VCaP (cell line): ENCODE results near the gene COQ5.

Source experiments
- H3K27ac ChIP-seq: fragments of 450-650 bp; 2 replicates; pipeline ENCODE4 v1.5.1; 2017
- TF ChIP-seq, protein P1 (sequence below): fragments of 450-650 bp; conservative IDR thresholded peaks from 2 replicates; pipeline ENCODE4 v1.5.1; 2017; ENCODE audit warnings: mild to moderate bottlenecking, moderate library complexity

COQ5 gene

DNA sequence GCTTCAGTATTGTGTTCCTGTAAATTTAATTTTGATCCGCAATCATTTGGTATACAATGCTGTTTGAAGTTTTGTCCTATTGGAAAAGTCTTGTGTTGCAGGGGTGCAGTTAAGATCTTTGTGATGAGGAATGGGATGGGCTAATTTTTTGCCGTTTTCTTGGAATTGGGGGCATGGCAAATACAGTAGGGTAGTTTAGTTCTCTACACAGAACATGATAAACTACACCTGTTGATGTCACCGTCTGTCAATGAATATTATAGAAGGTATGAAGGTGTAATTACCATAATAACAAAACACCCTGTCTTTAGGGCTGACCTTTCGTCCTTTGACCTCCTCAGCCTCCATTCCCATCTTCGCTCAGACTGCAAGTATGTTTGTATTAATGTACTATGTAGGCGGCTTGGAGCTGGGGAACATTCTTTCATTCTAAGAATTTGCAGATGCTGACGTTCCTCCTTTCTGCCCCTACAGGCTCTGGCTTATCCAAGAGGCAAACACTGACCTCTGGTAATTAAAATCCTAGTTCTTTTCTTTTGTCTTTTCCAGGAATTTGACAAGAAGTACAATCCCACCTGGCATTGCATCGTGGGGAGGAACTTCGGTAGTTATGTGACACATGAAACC, 31.3 kb downstream of the COQ5 start:
- TF ChIP-seq, protein P1, sequence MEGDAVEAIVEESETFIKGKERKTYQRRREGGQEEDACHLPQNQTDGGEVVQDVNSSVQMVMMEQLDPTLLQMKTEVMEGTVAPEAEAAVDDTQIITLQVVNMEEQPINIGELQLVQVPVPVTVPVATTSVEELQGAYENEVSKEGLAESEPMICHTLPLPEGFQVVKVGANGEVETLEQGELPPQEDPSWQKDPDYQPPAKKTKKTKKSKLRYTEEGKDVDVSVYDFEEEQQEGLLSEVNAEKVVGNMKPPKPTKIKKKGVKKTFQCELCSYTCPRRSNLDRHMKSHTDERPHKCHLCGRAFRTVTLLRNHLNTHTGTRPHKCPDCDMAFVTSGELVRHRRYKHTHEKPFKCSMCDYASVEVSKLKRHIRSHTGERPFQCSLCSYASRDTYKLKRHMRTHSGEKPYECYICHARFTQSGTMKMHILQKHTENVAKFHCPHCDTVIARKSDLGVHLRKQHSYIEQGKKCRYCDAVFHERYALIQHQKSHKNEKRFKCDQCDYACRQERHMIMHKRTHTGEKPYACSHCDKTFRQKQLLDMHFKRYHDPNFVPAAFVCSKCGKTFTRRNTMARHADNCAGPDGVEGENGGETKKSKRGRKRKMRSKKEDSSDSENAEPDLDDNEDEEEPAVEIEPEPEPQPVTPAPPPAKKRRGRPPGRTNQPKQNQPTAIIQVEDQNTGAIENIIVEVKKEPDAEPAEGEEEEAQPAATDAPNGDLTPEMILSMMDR: no peak
- peak overlapping the region; percentile 87 for H3K27ac ChIP-seq

DNA sequence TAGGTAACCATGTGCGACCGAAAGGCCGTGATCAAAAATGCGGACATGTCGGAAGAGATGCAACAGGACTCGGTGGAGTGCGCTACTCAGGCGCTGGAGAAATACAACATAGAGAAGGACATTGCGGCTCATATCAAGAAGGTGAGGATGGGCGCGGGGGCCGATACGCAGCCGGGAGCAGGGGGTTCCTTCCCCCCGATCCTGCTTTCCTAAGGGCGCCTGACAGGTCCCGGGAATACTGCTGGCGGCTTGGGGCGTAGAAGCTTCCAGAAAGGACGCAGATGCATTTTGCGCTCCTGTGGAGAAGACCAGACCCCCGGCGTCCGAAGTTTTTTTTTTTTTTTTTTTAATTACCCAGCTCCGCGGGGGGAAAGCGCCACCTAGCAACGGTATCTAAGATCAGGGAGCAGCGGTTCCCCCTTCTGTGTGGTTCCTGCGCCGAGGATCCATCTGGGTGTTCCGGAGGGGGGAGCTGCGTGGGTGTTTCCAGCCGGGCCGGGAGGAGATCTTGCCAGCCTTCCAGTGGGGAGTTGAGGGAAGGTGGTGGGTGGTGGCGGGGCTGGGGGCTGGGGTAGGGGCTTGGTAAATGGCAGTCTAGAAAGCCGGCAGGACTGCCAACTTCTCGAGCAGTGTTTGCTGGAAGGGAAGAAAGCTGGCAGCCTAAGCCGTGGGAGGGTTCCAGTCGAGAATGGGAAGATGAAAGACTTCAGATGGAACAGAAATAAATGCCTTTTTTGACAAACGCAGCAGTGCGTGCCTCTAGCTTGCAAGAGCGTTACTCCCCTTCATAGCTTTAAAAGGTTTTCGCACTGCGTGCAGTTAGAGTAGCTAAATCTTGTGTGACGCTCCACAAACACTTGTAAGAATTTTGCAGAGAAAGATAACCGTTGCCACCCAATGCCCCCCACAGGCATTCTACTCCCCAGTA, 32.3 kb downstream of the COQ5 start:
- TF ChIP-seq, protein P1: peak; percentile 28
- H3K27ac ChIP-seq: peak overlapping the region; percentile 87

DNA sequence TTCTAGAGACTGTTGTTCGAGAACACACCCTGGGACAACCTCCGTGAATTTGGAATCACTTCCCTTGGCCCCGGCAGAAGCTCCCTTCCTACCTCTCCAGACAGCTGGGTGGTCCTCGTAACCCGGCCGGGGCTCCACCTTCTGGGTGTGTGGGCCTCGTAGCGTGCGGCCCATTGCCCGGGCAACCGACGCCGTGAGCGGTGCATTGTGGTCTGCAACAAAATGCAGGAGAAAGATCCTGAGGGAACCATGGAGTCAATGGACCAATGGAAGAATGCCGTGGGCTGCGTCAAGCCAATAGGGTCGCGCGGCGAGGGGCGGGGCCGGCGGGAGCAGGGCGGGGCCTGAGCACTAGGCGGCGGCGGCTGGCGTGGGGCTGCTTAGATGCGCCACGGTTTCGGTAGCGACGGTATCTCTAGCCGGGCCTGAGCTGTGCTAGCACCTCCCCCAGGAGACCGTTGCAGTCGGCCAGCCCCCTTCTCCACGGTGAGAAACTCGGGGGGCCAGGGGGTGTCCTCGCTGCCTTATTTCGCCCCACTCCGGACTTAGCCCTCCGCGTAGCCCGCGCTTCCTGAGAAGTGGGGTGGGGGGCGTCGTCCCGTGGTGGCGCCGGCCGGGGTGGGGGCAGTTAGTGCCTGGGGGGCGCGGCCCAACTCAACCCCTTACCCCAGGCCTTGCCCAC, 33.1 kb downstream of the COQ5 start, which contains the start of gene DYNLL1:
DYNLL1 (plus strand) TSS at position 383 of the 682 bp plus-strand sequence. CDS start 309 bp downstream, outside the sequence.
- peak within 1 kb of the TSS; percentile 87 for H3K27ac ChIP-seq
- TF ChIP-seq, protein P1: no peak

DNA sequence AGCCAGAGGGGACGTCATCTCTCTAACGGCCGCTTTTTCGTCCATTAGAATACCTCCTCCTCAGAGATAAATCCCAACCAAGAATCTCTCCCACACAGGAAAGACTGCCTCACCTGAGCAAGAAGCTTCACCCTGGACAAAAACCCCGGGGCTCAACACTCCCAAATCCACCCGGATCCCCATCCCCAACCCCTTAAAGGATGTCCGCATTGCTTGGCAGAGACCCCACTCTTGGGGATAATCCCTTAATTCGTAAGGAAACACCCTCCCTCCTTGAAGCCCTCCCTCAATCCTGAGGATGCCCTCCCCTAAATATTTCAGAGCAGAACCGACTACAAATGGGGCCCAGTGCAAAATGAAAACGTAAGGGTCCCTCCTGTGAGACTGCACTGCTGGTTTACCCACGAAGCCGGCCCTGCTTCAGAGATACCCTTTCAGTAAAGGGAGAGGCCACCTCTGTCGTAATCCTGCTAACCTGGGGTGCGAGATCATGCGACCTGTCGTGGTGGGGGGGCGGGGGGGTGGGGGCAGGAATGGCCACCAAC, 33.7 kb downstream of the COQ5 start:
- H3K27ac ChIP-seq: peak overlapping the region; percentile 87

DNA sequence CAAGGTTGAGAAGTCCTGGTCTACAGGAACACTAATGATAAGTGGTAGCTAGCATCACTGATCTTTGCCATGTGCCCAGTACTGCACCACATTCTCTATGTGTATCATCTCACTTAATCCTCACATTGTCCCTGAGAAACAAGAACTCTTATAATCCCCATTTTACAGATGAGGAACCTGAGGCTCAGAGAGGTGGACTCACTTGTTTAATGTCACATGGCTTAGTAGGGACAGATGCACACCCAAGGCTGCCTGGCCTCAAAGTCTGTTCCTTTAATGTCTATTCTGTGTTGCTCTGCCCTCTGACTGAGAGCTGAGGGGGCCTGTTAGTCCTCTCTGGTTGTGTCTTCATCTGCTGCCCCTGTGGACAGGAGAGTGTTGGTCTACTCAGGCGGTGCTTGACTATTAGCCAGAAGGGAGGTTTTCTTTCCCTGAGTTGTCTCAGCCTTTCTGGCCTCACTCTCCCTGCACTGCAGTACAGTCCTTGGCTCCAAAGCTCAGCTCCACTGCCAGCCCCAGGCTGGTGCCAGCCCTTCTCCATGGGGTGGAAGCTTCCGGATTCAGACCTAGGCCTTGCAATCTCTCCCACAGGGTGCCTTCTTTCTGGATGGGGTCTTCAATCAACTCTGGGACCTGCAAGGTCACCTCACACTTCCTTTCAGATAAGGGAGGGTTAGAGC, 38.0 kb downstream of the COQ5 start:
- H3K27ac ChIP-seq: no peak overlapping the region
- TF ChIP-seq, protein P1: no peak

More for the DNA sequence above, 33.7 kb downstream of the COQ5 start:
- TF ChIP-seq, protein P1: no peak

DNA sequence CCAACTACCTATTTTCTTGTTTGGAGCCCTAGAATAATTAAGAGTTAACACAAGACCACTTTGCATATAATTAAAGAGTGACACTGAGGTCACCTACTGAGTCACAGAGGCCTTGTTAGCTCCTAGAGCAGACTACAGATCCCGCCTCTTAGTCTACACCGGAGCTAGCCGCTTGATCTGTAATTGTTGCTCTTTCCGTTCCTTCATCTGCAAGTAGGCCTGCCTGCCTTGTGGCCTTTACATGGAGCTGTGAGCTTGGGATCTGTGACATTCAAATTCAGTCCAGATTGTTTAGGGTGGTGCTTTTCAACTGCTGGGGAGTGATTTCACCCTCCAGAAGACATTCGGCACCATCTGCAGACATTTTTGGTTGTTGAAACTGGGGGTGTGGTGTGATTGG, 38.6 kb downstream of the COQ5 start:
- TF ChIP-seq, protein P1: no peak
- no peak overlapping the region for H3K27ac ChIP-seq
